Measurements from ENCODE around the gene PSTPIP1. TPM values are rescaled to one million over a fixed set of nuclear protein-coding genes. Genes with fewer than 3 reads are reported as not detected.

The PSTPIP1 gene
- total and polyA plus RNA-seq, 2 donors (not counting 1 experiment from before 2014, with no cell fraction given) = 0.56 to 1.5 TPM

- no peaks in the 10 kb centered on the region for H3K36me3 ChIP-seq (ENCODE audit: control insufficient read depth, insufficient read depth, low read length)
- no peak for DNase-seq (ENCODE audit: low read depth in 2 of 2)
- peak overlapping the region; percentile 80 to 84 (median 83) for H3K4me3 ChIP-seq (replicated peaks in 1 of 4; ENCODE audit: control extremely low read depth in 1 of 4, insufficient read depth in 1 of 4, low read depth in 3 of 4, low read length in 4 of 4)
- no peaks in the 10 kb centered on the region for H4K20me1 ChIP-seq (ENCODE audit: control insufficient read depth, extremely low read depth, insufficient read depth, low read length)
- no peak overlapping the region for H2AFZ ChIP-seq (ENCODE audit: low read length)
- no peak overlapping the region for H3K9ac ChIP-seq (ENCODE audit: insufficient read depth, low read length)
- peak overlapping the region; percentile 94 for H3K4me2 ChIP-seq (ENCODE audit: extremely low read depth, insufficient read depth, low read length)
- H3K9me3 ChIP-seq (ENCODE audit: control insufficient read depth, insufficient read depth, low read depth, low read length) = no peaks in the 10 kb centered on the region
- H3K4me1 ChIP-seq (ENCODE audit: control insufficient read depth, extremely low read depth, insufficient read depth, low read length) = peaks cover 8% of the 10 kb centered on the region
- H3K79me2 ChIP-seq (ENCODE audit: control insufficient read depth, insufficient read depth, low read length) = peaks cover 47% of the 10 kb centered on the region
- H3K27ac ChIP-seq (ENCODE audit: insufficient read depth, low read length) = peak overlapping the region; percentile 27
- TF ChIP-seq CTCF (conservative IDR thresholded peaks at IDR 0.05 in 1 of 2, IDR thresholded peaks at IDR 0.05 in 1 of 2; ENCODE audit: low read depth in 1 of 2, low read length in 2 of 2) (no peak), EZH2 (IDR thresholded peaks at IDR 0.05; ENCODE audit: low read length, missing control alignments) (no peak)
- peaks cover 3% of the 10 kb centered on the region for H3K27me3 ChIP-seq (ENCODE audit: control insufficient read depth, insufficient read depth, low read length)
Measured at GRCh38 chr15:77069521-77070121, 74.7 kb downstream of the PSTPIP1 start.

- H4K20me1 ChIP-seq (ENCODE audit: control insufficient read depth, extremely low read depth, insufficient read depth, low read length) = no peaks in the 10 kb centered on the region
- peak overlapping the region; percentile 80 to 84 (median 83) for H3K4me3 ChIP-seq (replicated peaks in 1 of 4; ENCODE audit: control extremely low read depth in 1 of 4, insufficient read depth in 1 of 4, low read depth in 3 of 4, low read length in 4 of 4)
Measured at GRCh38 chr15:77070180-77070494, 75.2 kb downstream of the PSTPIP1 start.

More at GRCh38 chr15:77070180-77070494, 75.2 kb downstream of the PSTPIP1 start:
- H3K9me3 ChIP-seq (ENCODE audit: control insufficient read depth, insufficient read depth, low read depth, low read length) = no peaks in the 10 kb centered on the region
- no peaks in the 10 kb centered on the region for H3K36me3 ChIP-seq (ENCODE audit: control insufficient read depth, insufficient read depth, low read length)
- H3K27ac ChIP-seq (ENCODE audit: insufficient read depth, low read length) = peak overlapping the region; percentile 77
- no peak for DNase-seq (ENCODE audit: low read depth in 2 of 2)
- H3K4me1 ChIP-seq (ENCODE audit: control insufficient read depth, extremely low read depth, insufficient read depth, low read length) = peaks cover 6% of the 10 kb centered on the region
- H2AFZ ChIP-seq (ENCODE audit: low read length) = peak overlapping the region; percentile 10
- peaks cover 3% of the 10 kb centered on the region for H3K27me3 ChIP-seq (ENCODE audit: control insufficient read depth, insufficient read depth, low read length)
- H3K9ac ChIP-seq (ENCODE audit: insufficient read depth, low read length) = peak overlapping the region; percentile 81
- TF ChIP-seq CTCF (conservative IDR thresholded peaks at IDR 0.05 in 1 of 2, IDR thresholded peaks at IDR 0.05 in 1 of 2; ENCODE audit: low read depth in 1 of 2, low read length in 2 of 2) (no peak), EZH2 (IDR thresholded peaks at IDR 0.05; ENCODE audit: low read length, missing control alignments) (no peak)
- H3K79me2 ChIP-seq (ENCODE audit: control insufficient read depth, insufficient read depth, low read length) = peaks cover 45% of the 10 kb centered on the region
- H3K4me2 ChIP-seq (ENCODE audit: extremely low read depth, insufficient read depth, low read length) = peak overlapping the region; percentile 94
